Erythroblast (primary cell): ENCODE measurements around the gene COL6A2.

Source experiments
- GATA1 ChIP-seq: IDR thresholded peaks from 2 replicates; pipeline ENCODE4 v1.6.1; 2011; ENCODE audit warnings: low read depth, mild to moderate bottlenecking, control low read depth, low read length, moderate library complexity
- POLR2A ChIP-seq: IDR thresholded peaks from 2 replicates; pipeline ENCODE4 v1.6.1; 2011; ENCODE audit warnings: mild to moderate bottlenecking, low read length

DNA sequence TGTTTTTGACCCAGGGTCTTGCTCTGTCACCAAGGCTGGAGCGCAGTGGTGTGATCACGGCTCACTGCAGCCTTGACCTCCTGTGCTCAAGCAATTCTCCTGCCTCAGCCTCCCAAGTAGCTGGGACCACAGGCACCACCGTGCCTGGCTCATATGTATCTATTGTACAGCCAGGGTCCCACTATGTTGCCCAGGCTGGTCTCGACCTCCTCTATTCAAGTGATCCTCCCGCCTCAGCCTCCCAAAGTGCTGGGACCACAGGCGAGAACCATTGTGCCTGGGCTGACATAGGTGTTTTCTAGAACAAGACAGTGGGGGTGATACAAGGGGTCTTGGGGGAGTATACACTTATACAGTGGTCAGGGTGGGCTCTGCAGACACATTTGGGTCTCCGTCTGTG is 40.0 kb downstream of the COL6A2 start:
- TF ChIP-seq POLR2A (no peak), GATA1 (no peak)
